ENCODE data around the gene OXSR1. TPM values are rescaled to one million over a fixed set of nuclear protein-coding genes. Genes with fewer than 3 reads are reported as not detected.

The OXSR1 gene
- total RNA-seq, 1 experiment from 2014 or later, result 35.1 TPM

DNA sequence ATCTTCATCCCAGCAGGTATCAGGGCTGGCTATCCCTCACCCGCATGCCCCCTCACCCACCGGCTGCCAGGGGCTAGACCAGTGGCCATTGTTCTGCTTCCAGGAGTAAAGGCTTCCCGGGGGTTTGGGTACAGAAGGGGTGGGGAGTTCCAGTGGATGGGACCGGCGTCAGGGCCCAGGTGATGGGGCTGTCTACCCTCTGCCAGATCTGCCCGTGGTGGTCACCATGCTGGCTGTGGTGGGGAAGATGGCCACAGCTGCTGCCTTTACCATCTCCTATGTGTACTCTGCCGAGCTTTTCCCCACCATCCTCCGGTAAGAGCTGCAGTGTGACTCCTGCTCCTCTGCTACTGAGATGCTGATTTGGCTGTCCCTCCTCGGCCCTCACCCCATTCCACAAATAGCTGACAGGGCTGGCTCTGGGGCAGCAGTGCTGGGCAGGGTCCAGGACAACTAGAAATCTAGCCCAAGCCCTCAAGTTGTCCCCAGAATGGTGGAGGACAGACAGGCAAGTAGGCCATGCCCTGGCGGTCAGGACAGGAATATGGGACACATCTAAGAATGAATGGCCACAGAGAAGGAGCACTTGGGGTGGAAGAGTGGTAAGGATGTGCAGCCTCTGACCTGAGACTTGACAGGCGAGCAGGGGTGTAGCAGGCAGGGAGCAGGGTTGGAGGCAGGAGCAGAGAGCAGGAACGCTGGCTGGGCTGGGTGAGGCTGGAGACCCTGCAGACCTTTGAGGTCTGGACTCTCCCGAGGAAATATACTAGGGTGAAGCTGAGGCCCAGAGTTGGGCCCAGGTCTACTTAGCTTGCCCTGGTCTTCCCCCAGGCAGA lies 111.0 kb downstream of the OXSR1 start (continued):
- no peak for TF ChIP-seq REST (IDR thresholded peaks at IDR 0.05; ENCODE audit: low read depth)
- no peak for TF ChIP-seq EZH2phosphoT487 (IDR thresholded peaks at IDR 0.05; ENCODE audit: borderline replicate concordance)
- TF ChIP-seq RAD21 (IDR thresholded peaks at IDR 0.05; ENCODE audit: low read depth), result no peak
- TF ChIP-seq MAX (IDR thresholded peaks at IDR 0.05), result no peak
- no peak for TF ChIP-seq TCF7L2 (IDR thresholded peaks at IDR 0.05; ENCODE audit: borderline replicate concordance, extremely low read depth, insufficient read depth, insufficient read length)
- no peak for TF ChIP-seq ZNF274 (IDR thresholded peaks at IDR 0.05; ENCODE audit: low read depth, low read length)
- no peak for TF ChIP-seq FOSL1 (IDR thresholded peaks at IDR 0.05; ENCODE audit: low read depth)
- TF ChIP-seq, protein P1, sequence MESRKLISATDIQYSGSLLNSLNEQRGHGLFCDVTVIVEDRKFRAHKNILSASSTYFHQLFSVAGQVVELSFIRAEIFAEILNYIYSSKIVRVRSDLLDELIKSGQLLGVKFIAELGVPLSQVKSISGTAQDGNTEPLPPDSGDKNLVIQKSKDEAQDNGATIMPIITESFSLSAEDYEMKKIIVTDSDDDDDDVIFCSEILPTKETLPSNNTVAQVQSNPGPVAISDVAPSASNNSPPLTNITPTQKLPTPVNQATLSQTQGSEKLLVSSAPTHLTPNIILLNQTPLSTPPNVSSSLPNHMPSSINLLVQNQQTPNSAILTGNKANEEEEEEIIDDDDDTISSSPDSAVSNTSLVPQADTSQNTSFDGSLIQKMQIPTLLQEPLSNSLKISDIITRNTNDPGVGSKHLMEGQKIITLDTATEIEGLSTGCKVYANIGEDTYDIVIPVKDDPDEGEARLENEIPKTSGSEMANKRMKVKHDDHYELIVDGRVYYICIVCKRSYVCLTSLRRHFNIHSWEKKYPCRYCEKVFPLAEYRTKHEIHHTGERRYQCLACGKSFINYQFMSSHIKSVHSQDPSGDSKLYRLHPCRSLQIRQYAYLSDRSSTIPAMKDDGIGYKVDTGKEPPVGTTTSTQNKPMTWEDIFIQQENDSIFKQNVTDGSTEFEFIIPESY (IDR thresholded peaks at IDR 0.05; ENCODE audit: extremely low read depth, insufficient replicate concordance, low read length), result no peak
- TF ChIP-seq ELF1 (IDR thresholded peaks at IDR 0.05; ENCODE audit: borderline replicate concordance, low read depth), result no peak
- TF ChIP-seq EGR1 (IDR thresholded peaks at IDR 0.05; ENCODE audit: low read depth), result no peak

Data from HCT116 (cell line).